H1 (cell line): ENCODE results near the gene ACOX1. TPM values are rescaled to one million over a fixed set of nuclear protein-coding genes. Genes with fewer than 3 reads are reported as not detected.

Source experiments
- FOSL1 ChIP-seq: IDR thresholded peaks from 2 replicates; pipeline ENCODE4 v1.6.1; 2011; ENCODE audit warnings: mild to moderate bottlenecking, low read depth, low read length, moderate library complexity; ENCODE audit not compliant: insufficient read depth
- POLR2A ChIP-seq, 2 experiments: IDR thresholded peaks; 1 replicate in 1 of 2; 2 replicates in 1 of 2; pipeline ENCODE4 v1.6.1; 2011; ENCODE audit warnings: low read depth in 2 of 2, low read length in 2 of 2, mild to moderate bottlenecking in 2 of 2; ENCODE audit errors: control extremely low read depth in 1 of 2
- RXRA ChIP-seq: IDR thresholded peaks from 2 replicates; pipeline ENCODE4 v1.6.1; 2011; ENCODE audit warnings: low read depth, mild to moderate bottlenecking, low read length, moderate library complexity; ENCODE audit not compliant: insufficient read depth
- SIRT6 ChIP-seq: IDR thresholded peaks from one replicate; pipeline ENCODE4 v1.7.1; 2012; ENCODE audit warnings: low read length, inconsistent platforms
- SP2 ChIP-seq: IDR thresholded peaks from 2 replicates; pipeline ENCODE4 v1.6.1; 2012; ENCODE audit warnings: mild to moderate bottlenecking, low read length, inconsistent platforms
- polyA plus RNA-seq, 7 experiments: library from polyadenylated mRNA; depleted of rRNA in 3 of 7; stranded (reverse) in 5 of 7; unstranded in 2 of 7; fragments of >200 nt in 5 of 7; fragments of 200-250 nt in 2 of 7; gene quantifications; 1 replicate in 5 of 7; 2 replicates in 1 of 7; 4 replicates in 1 of 7; pipeline versions ENCODE4 v1.2.1 to v1.2.3, GENCODE V29; 2011 to 2013; ENCODE audit warnings: missing spikeins in 2 of 7, mixed read lengths in 2 of 7
- total RNA-seq: library from RNA; stranded (reverse); fragmentation: NEBNext Ultra II Directional; extraction: Animal tissue kit (Norgen Biotek cat#: 25700); gene quantifications from 2 replicates; pipeline ENCODE4 v1.2.1, GENCODE V29; 2021
- TF ChIP-seq, protein P1 (sequence below): IDR thresholded peaks from 2 replicates; pipeline ENCODE4 v1.6.1; 2012; ENCODE audit warnings: inconsistent platforms

ACOX1 gene
- total and polyA plus RNA-seq, 2 of the 8 experiments (the other 6 are each of a cell fraction or from before 2014, with no cell fraction given): 10.5 to 30.4 TPM

DNA sequence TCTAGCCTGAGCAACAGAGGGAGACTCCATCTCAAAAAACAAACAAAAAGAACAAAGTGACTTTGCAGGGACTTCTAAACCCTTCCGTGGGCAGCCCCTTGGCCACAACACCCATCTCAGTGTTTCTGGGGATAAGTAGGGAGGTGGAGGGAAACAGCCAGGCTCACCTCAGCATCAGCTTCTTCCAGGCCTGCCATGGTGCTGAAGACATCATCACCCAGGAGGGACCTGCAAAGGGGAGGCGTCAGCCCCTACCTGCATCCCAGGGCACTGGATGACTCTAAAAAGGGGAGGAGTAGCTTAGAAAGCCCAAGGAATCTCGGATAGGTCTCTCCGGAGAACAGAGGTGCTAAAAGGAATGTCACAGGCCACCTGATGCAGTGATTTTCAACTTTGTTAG, 47.9 kb downstream of the ACOX1 start (continued):
- TF ChIP-seq, protein P1, sequence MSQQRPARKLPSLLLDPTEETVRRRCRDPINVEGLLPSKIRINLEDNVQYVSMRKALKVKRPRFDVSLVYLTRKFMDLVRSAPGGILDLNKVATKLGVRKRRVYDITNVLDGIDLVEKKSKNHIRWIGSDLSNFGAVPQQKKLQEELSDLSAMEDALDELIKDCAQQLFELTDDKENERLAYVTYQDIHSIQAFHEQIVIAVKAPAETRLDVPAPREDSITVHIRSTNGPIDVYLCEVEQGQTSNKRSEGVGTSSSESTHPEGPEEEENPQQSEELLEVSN: no peak
- no peak for TF ChIP-seq RXRA
- TF ChIP-seq SIRT6: no peak
- TF ChIP-seq FOSL1: no peak
- no peak for TF ChIP-seq POLR2A (IDR thresholded peaks at IDR 0.05; ENCODE audit: control extremely low read depth in 1 of 2, low read depth in 2 of 2, low read length in 2 of 2)
- no peak for TF ChIP-seq SP2
